OCI-LY3 (cell line): ENCODE measurements around the gene FRMD1.

Experiments
- H2AFZ ChIP-seq: fragments of 200-600, 300-600 bp; shearing (Covaris generic); 2 replicates; pipeline ENCODE4 v1.6.0; 2014; ENCODE audit warnings: antibody characterized with exemption, low read depth, low read length
- H3K27ac ChIP-seq: fragments of 200-600, 300-600 bp; sonication (generic); 2 replicates; pipeline ENCODE4 v1.5.1; 2014; ENCODE audit warnings: mild to moderate bottlenecking, low read length, moderate library complexity, mixed read lengths
- H3K27me3 ChIP-seq: fragments of 200-600, 300-600 bp; sonication (generic); 2 replicates; pipeline ENCODE4 v1.6.1; 2014; ENCODE audit warnings: low read depth, low read length, mixed read lengths
- H3K36me3 ChIP-seq: fragments of 200-600, 300-600 bp; sonication (generic); replicated peaks from 2 replicates; pipeline ENCODE3; 2014; ENCODE audit warnings: low read depth, low read length, mixed read lengths
- H3K4me1 ChIP-seq: fragments of 300-600, 200-600 bp; sonication (generic); 2 replicates; pipeline ENCODE4 v1.6.1; 2014; ENCODE audit warnings: low read length, mixed read lengths
- H3K4me2 ChIP-seq: fragments of 200-600, 300-600 bp; sonication (generic); 2 replicates; pipeline ENCODE4 v1.6.1; 2014; ENCODE audit warnings: low read length, mixed read lengths
- H3K4me3 ChIP-seq: fragments of 300-600, 200-600 bp; sonication (generic); 2 replicates; pipeline ENCODE4 v1.5.1; 2014; ENCODE audit warnings: antibody characterized with exemption, mild to moderate bottlenecking, low read length, moderate library complexity
- H3K79me2 ChIP-seq: fragments of 300-600, 200-600 bp; shearing (Covaris generic); 2 replicates; pipeline ENCODE4 v1.6.1; 2014; ENCODE audit warnings: mild to moderate bottlenecking, low read length, mixed read lengths
- H3K9ac ChIP-seq: fragments of 300-600, 200-600 bp; shearing (Covaris generic); 2 replicates; pipeline ENCODE4 v1.6.0; 2014; ENCODE audit warnings: mild to moderate bottlenecking, low read length, moderate library complexity
- H3K9me3 ChIP-seq: fragments of 200-600, 300-600 bp; shearing (Covaris generic); 2 replicates; pipeline ENCODE4 v1.6.1; 2014; ENCODE audit warnings: low read length, mixed read lengths; ENCODE audit not compliant: insufficient read depth
- H4K20me1 ChIP-seq: fragments of 200-600, 300-600 bp; sonication (generic); 2 replicates; pipeline ENCODE4 v1.6.1; 2016; ENCODE audit warnings: low read length, mixed read lengths; ENCODE audit not compliant: insufficient read depth
- CTCF ChIP-seq: fragments of 200-600, 300-600 bp; sonication (generic); IDR thresholded peaks from 2 replicates; pipeline ENCODE4 v1.5.1; 2014; ENCODE audit warnings: antibody characterized with exemption, low read length, low read depth
- EZH2phosphoT487 ChIP-seq: fragments of 200-600 bp; shearing (Covaris generic); IDR thresholded peaks from 2 replicates; pipeline ENCODE4 v1.6.1; 2018; ENCODE audit warnings: antibody characterized with exemption, mixed run types, low read depth

FRMD1 gene

GRCh38 chr6:168084465-168085160 is 5.6 kb upstream of the FRMD1 start:
- Histone ChIP-seq H3K4me1 (no peaks in the 10 kb centered on the region), H3K36me3 (no peaks in the 10 kb centered on the region), H3K9me3 (no peaks in the 10 kb centered on the region), H4K20me1 (no peaks in the 10 kb centered on the region), H2AFZ (no peak overlapping the region), H3K4me2 (no peak overlapping the region), H3K79me2 (no peaks in the 10 kb centered on the region), H3K27me3 (no peaks in the 10 kb centered on the region), H3K4me3 (no peak overlapping the region), H3K27ac (no peak overlapping the region), H3K9ac (no peak overlapping the region)
- TF ChIP-seq EZH2phosphoT487 (no peak), CTCF (no peak)

- H3K27me3 ChIP-seq, result no peaks in the 10 kb centered on the region
- TF ChIP-seq CTCF (no peak), EZH2phosphoT487 (no peak)
These were observed 4.5 kb upstream of the FRMD1 start for GRCh38 chr6:168083514-168083885.

DNA sequence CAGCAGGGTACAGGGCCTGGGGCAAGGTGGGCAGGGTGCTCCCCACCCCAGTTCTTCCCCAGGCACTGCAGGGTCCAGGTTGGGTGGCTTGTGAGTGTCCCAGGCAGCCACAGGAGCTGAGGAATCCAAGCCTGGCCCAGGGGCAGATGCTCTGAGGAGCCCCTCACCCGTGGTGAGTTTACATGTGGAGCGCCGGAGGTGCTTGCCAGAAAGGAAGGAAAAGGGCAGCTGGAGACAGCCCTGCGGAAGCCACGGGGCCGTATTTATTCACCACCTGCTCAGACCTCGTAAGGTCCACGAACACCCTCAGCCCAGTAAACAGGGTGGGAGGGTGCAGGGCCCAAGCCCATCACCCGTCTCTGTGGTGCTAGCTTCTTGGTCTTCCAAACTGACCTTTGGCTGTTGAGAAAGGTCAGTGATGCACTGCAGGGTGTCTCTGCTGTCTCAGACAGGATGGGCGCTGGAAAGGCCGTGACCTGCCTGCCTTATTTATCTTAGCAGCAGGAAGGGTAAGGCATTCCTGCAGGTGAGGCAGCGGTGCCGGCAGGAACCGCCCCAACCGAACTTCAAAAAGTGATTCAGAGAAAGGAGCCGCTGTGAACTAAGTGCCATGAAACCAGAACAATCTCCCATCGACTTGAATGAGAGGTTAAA is 4.0 kb upstream of the FRMD1 start:
- Histone ChIP-seq H3K36me3 (no peaks in the 10 kb centered on the region), H3K4me3 (no peak overlapping the region), H2AFZ (no peak overlapping the region), H3K79me2 (no peaks in the 10 kb centered on the region), H3K27me3 (no peaks in the 10 kb centered on the region), H3K27ac (no peak overlapping the region), H3K4me2 (no peak overlapping the region), H4K20me1 (no peaks in the 10 kb centered on the region), H3K4me1 (no peaks in the 10 kb centered on the region), H3K9me3 (no peaks in the 10 kb centered on the region), H3K9ac (no peak overlapping the region)
- TF ChIP-seq CTCF, result no peak
- no peak for TF ChIP-seq EZH2phosphoT487

More at GRCh38 chr6:168083514-168083885, 4.5 kb upstream of the FRMD1 start:
- H3K27ac ChIP-seq, result no peak overlapping the region
- H3K4me3 ChIP-seq, result no peak overlapping the region
- no peak overlapping the region for H3K4me2 ChIP-seq
- no peaks in the 10 kb centered on the region for H4K20me1 ChIP-seq
- H2AFZ ChIP-seq, result no peak overlapping the region
- H3K9ac ChIP-seq, result no peak overlapping the region
- H3K4me1 ChIP-seq, result no peaks in the 10 kb centered on the region
- no peaks in the 10 kb centered on the region for H3K79me2 ChIP-seq
- no peaks in the 10 kb centered on the region for H3K36me3 ChIP-seq
- no peaks in the 10 kb centered on the region for H3K9me3 ChIP-seq

GRCh38 chr6:168081858-168082546 is 3.0 kb upstream of the FRMD1 start:
- Histone ChIP-seq H2AFZ (no peak overlapping the region), H3K36me3 (no peaks in the 10 kb centered on the region), H3K9me3 (no peaks in the 10 kb centered on the region), H3K4me2 (no peak overlapping the region), H3K4me1 (no peaks in the 10 kb centered on the region), H3K79me2 (no peaks in the 10 kb centered on the region), H3K27me3 (no peaks in the 10 kb centered on the region), H3K9ac (no peak overlapping the region), H3K4me3 (no peak overlapping the region), H4K20me1 (no peaks in the 10 kb centered on the region), H3K27ac (no peak overlapping the region)
- TF ChIP-seq EZH2phosphoT487 (no peak), CTCF (no peak)
